Lower leg skin (tissue), 3 donors: Measurements from ENCODE around the gene LOXL1.

ENCODE experiments used
- POLR2A ChIP-seq, 2 donors: fragments of 450-650 bp; IDR thresholded peaks; one replicate each; pipeline ENCODE4 v1.6.1; 2016 to 2017; ENCODE audit warnings: antibody characterized with exemption in 2 of 2, mild to moderate bottlenecking in 1 of 2, moderate library complexity in 1 of 2
- TF ChIP-seq, protein P1 (sequence below), 3 donors: fragments of 450-650 bp; IDR thresholded peaks; one replicate each; pipeline ENCODE4 v1.5.1; 2016; ENCODE audit warnings: antibody characterized with exemption in 3 of 3, mild to moderate bottlenecking in 3 of 3, moderate library complexity in 2 of 3

DNA sequence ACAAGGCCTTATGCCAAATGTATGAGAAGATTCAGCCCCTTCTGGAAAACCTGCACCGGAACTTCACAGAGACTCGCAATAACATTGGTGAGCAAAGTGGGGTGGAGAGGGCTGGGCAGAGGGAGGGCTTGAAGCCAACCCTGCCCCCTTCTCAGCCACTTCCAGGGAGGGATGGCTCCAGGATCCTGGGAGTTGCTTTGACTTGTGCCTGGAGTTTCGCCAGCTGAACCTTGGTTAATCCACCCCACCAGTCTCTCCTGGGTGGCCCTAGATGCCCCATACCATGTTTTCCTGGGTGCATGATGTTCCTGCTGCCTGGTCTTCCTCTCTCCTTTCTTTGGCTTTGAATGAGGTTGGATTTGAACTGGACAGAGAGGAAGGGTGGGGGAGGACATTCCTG is 42.1 kb upstream of the LOXL1 start:
- TF ChIP-seq, protein P1, sequence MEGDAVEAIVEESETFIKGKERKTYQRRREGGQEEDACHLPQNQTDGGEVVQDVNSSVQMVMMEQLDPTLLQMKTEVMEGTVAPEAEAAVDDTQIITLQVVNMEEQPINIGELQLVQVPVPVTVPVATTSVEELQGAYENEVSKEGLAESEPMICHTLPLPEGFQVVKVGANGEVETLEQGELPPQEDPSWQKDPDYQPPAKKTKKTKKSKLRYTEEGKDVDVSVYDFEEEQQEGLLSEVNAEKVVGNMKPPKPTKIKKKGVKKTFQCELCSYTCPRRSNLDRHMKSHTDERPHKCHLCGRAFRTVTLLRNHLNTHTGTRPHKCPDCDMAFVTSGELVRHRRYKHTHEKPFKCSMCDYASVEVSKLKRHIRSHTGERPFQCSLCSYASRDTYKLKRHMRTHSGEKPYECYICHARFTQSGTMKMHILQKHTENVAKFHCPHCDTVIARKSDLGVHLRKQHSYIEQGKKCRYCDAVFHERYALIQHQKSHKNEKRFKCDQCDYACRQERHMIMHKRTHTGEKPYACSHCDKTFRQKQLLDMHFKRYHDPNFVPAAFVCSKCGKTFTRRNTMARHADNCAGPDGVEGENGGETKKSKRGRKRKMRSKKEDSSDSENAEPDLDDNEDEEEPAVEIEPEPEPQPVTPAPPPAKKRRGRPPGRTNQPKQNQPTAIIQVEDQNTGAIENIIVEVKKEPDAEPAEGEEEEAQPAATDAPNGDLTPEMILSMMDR (IDR thresholded peaks at IDR 0.05) = no peak
- TF ChIP-seq POLR2A (IDR thresholded peaks at IDR 0.05) = no peak
